ENCODE results near the gene CCDC177. TPM values are rescaled to one million over a fixed set of nuclear protein-coding genes. Genes with fewer than 3 reads are reported as not detected.

Gene CCDC177
- total and polyA plus RNA-seq, 11 donors = 0.06 TPM; not detected in 10

DNA sequence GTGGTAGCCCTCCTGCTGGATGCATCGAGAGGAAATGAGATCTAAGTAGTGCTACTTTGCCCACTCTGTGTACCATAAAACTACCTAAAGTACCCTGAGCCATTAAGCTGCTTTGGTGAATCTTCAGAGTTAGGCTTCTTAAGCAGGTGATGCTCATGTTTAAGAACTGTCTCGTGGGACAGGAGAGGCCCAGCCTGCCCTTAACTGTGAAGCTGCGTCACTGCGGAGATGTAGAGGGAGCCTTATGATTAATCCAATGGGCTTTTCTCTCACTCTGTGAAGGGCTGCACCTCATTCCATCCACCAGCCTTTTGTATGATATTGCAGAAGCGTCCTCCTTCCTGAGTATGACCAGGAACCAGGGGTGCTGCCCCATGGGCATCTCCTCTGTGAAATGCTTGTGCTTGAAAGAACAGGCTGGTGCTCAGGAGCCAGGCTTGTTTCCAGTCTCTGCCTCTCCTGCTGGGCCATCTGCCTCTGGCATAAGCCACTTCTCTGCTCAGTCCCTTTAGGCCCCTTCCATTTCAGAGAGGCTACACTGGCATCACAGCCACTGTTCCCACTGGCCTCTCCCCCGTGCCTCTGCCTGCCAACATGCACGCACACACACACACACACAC lies 6.8 kb upstream of the CCDC177 start:
- Histone ChIP-seq H3K36me3 (no peaks in the 10 kb centered on the region), H3K4me1 (peaks cover 0 to 21% (median 4%) of the 10 kb centered on the region in 12 donors), H3K4me3 (no peak overlapping the region), H3K9me3 (no peaks in the 10 kb centered on the region), H3K27me3 (peaks cover 0 to 16% (median 7%) of the 10 kb centered on the region in 9 donors), H3K27ac (no peak overlapping the region)
- no peak for ATAC-seq
- TF ChIP-seq POLR2A (IDR thresholded peaks at IDR 0.05) = no peak
- TF ChIP-seq, protein P1, sequence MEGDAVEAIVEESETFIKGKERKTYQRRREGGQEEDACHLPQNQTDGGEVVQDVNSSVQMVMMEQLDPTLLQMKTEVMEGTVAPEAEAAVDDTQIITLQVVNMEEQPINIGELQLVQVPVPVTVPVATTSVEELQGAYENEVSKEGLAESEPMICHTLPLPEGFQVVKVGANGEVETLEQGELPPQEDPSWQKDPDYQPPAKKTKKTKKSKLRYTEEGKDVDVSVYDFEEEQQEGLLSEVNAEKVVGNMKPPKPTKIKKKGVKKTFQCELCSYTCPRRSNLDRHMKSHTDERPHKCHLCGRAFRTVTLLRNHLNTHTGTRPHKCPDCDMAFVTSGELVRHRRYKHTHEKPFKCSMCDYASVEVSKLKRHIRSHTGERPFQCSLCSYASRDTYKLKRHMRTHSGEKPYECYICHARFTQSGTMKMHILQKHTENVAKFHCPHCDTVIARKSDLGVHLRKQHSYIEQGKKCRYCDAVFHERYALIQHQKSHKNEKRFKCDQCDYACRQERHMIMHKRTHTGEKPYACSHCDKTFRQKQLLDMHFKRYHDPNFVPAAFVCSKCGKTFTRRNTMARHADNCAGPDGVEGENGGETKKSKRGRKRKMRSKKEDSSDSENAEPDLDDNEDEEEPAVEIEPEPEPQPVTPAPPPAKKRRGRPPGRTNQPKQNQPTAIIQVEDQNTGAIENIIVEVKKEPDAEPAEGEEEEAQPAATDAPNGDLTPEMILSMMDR (IDR thresholded peaks at IDR 0.05) = no peak
- 87 to 92% (median 91%) methylated on average over 7 of the region's 7 CpGs for WGBS, 4 donors
- intact Hi-C loops (cut with DNase I) = loop anchor here in 1 of 10 donors (5.0 kb wide), 1 partner anchor 146 kb away; no protein-coding TSS in a partner anchor
- DNase-seq = no peak

DNA sequence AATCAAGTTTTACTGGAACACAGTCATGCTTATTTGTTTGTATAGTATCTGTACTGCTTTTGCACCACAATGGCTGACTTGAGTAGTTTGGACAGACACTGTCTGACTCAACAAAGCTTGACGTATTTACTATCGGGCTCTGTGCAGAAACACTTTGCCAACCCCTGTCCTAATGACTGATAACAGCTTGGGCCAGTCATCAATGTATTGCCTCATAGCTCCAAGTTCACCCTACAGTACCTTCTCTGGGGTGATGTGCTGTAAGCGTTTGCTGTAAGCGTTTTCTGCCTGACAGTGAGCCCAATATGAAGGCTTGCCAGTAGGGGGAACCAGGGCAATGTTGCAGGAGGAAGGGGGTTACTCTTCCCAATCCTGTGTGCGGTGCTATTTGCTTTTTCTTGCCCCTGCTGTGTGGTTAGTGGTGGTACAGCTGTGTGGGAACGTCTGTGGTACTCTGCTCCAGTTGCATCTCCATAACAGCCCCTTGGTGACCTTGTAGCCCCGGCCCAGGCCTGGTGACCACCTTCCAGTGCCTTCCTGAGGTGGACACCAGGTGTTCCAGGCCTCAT lies 5.4 kb upstream of the CCDC177 start:
- intact Hi-C loops (cut with DNase I) = loop anchor here in 1 of 10 donors (5.0 kb wide), 1 partner anchor 147 kb away; no protein-coding TSS in a partner anchor
- WGBS, 4 donors = 43 to 52% (median 47%) methylated on average over 7 of the region's 7 CpGs
- Histone ChIP-seq H3K9me3 (no peaks in the 10 kb centered on the region), H3K36me3 (no peaks in the 10 kb centered on the region), H3K27me3 (peaks cover 5 to 30% (median 19%) of the 10 kb centered on the region in 9 donors), H3K4me3 (no peak overlapping the region), H3K4me1 (peaks cover 0 to 7% (median 0%) of the 10 kb centered on the region in 12 donors), H3K27ac (no peak overlapping the region)
- TF ChIP-seq POLR2A (IDR thresholded peaks at IDR 0.05) = no peak
- TF ChIP-seq, protein P1 (IDR thresholded peaks at IDR 0.05) = peak in 8 of 12 donors; percentile 25 to 38 (median 32)
- ATAC-seq = peak in 3 of 4 donors; percentile 20 to 84 (median 83)
- peak in 2 of 5 donors; percentile 28 to 47 for DNase-seq

DNA sequence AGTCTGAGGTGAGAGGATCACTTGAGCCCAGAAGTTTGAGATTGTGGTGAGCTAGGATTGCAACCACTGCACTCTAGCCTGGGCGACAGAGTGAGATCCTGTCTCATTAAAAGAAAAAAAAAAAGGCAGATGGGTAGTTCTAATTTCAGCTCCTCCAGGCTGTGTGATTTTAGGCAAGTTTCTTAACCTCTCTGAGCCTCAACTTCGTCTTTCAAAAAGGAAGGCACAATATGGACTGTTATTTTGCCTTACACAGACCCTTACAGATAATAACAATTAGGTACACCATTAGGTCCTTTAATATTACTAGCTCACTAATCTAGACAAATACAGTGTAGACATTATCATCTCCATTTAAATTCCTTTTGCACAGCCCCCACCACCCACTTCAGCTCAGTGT lies 4.8 kb upstream of the CCDC177 start:
- 85 to 89% (median 88%) methylated on average over 2 of the region's 2 CpGs for WGBS, 4 donors
- H3K27ac ChIP-seq = no peak overlapping the region
- ATAC-seq (no peak), DNase-seq (no peak)
- intact Hi-C loops (cut with DNase I) = loop anchor here in 4 of 10 donors (10.0 kb wide), 2 partner anchors 325 to 335 kb away; no protein-coding TSS in a partner anchor
- no peaks in the 10 kb centered on the region for H3K9me3 ChIP-seq
- TF ChIP-seq POLR2A (IDR thresholded peaks at IDR 0.05) = no peak
- TF ChIP-seq, protein P1 (IDR thresholded peaks at IDR 0.05) = no peak
- peaks cover 1 to 12% (median 4%) of the 10 kb centered on the region in 12 donors for H3K4me1 ChIP-seq
- H3K27me3 ChIP-seq = peaks cover 7 to 36% (median 25%) of the 10 kb centered on the region in 9 donors
- no peak overlapping the region for H3K4me3 ChIP-seq
- no peaks in the 10 kb centered on the region for H3K36me3 ChIP-seq

DNA sequence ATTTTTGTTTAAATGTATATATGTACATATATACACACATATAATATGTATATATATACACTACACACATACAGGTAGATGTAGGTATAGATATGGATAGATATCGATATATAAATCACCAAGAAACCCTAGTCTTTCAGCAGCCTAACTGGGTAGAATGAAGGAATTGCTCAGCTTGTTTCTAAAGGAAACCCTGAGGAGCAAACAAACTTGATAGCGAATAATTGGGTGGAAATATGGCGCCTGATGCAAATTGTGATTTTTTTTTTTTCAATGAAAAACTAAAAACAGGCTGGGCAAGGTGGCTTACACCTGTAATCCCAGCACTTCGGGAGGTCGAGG lies 254 bp upstream of the CCDC177 start:
- 48 to 54% (median 50%) methylated on average over 5 of the region's 5 CpGs for WGBS, 4 donors
- intact Hi-C loops (cut with DNase I) = loop anchor here in 5 of 10 donors (2.0 to 10.0 kb wide), 4 partner anchors 38 to 330 kb away; no protein-coding TSS in a partner anchor
- peaks cover 40 to 80% (median 66%) of the 10 kb centered on the region in 9 donors for H3K27me3 ChIP-seq
- H3K4me3 ChIP-seq = peak overlapping the region in 1 of 12 donors; percentile 31
- no peaks in the 10 kb centered on the region for H3K36me3 ChIP-seq
- H3K9me3 ChIP-seq = no peaks in the 10 kb centered on the region
- ATAC-seq = no peak
- TF ChIP-seq, protein P1 (IDR thresholded peaks at IDR 0.05) = peak in 1 of 12 donors; percentile 3
- TF ChIP-seq POLR2A (IDR thresholded peaks at IDR 0.05) = no peak
- H3K27ac ChIP-seq = no peak overlapping the region
- peaks cover 10 to 36% (median 28%) of the 10 kb centered on the region in 12 donors for H3K4me1 ChIP-seq
- DNase-seq = no peak
